ENCODE measurements around the gene S100A1. TPM values are rescaled to one million over a fixed set of nuclear protein-coding genes. Genes with fewer than 3 reads are reported as not detected.
A peak's percentile ranks its signal among the peaks of the same experiment; 100 is the strongest.

S100A1 gene
- total RNA-seq, 1 experiment from 2014 or later: 18.1 TPM

GRCh38 chr1:153614906-153615305 lies 13.3 kb upstream of the S100A1 start:
- TF ChIP-seq CTCF (IDR thresholded peaks at IDR 0.05; ENCODE audit: insufficient read depth in 1 of 2, low read depth in 1 of 2, low read length in 1 of 2, severe bottlenecking in 1 of 2, unreplicated experiment in 1 of 2): no peak
- ChIA-PET POLR2A (interaction anchor here (0.8 to 3.6 kb wide), 5 partner anchors 12 to 37 kb away, joined by 3 to 40 read pairs (median 25); partner anchors contain the start of genes CHTOP and S100A13), CTCF (interaction anchor here (0.7 to 3.6 kb wide), 6 partner anchors 12 to 104 kb away, joined by 3 to 41 read pairs (median 4); partner anchors contain the start of genes CHTOP and S100A13)
- H3K36me3 ChIP-seq (ENCODE audit: control insufficient read depth, insufficient read depth, low read length): peaks cover 3% of the 10 kb centered on the region; the same call in 1 of the 2 replicates
- H3K27ac Mint-ChIP-seq (ENCODE audit: unreplicated experiment): peak overlapping the region; percentile 56
- no peak for DNase-seq
- H3K9me3 ChIP-seq: no peaks in the 10 kb centered on the region
- H3K4me3 Mint-ChIP-seq (ENCODE audit: unreplicated experiment): peak overlapping the region; percentile 74
- BruUV-seq (replicated peaks): no TSS peak
- no peaks in the 10 kb centered on the region for H3K27me3 ChIP-seq (replicated peaks; ENCODE audit: control insufficient read depth, insufficient read depth, low read length)
- H3K4me1 ChIP-seq: peaks cover 43% of the 10 kb centered on the region
- H3K4me1 Mint-ChIP-seq (ENCODE audit: low read depth, unreplicated experiment): peaks cover 45% of the 10 kb centered on the region
- H3K36me3 Mint-ChIP-seq (ENCODE audit: insufficient read depth, unreplicated experiment): peaks cover 83% of the 10 kb centered on the region
- intact Hi-C loops (cut with micrococcal nuclease; ENCODE audit: unreplicated experiment): no loop called here
- no peaks in the 10 kb centered on the region for H3K9me3 Mint-ChIP-seq (ENCODE audit: unreplicated experiment)
- no peaks in the 10 kb centered on the region for H3K27me3 Mint-ChIP-seq (ENCODE audit: insufficient read depth, unreplicated experiment)
- H3K4me3 ChIP-seq (ENCODE audit: low read depth, low read length): peak overlapping the region; percentile 42

DNA sequence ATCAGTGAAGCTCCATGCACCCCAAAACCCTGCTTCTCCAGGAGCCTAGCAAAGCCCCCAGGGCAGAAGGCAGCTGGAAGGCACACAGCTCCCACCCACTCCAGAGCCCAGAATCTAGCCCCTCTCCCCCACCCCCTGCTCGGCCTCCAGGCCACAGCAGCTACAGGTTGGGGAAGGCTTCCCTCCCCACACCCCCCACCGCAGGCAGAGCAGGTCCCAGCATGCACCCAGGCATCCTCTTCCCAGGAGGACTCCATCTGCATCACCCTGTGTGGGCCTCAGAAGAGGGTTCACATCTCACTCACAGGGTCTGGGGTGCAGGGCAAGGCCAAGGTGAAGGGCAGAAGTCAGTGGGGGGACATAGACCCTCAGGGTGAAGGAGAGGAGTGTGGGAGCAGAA lies 12.8 kb upstream of the S100A1 start:
- Mint-ChIP-seq H3K9me3 (ENCODE audit: unreplicated experiment) (no peaks in the 10 kb centered on the region), H3K4me3 (ENCODE audit: unreplicated experiment) (peak overlapping the region; percentile 74), H3K27ac (ENCODE audit: unreplicated experiment) (peak overlapping the region; percentile 96), H3K27me3 (ENCODE audit: insufficient read depth, unreplicated experiment) (no peaks in the 10 kb centered on the region), H3K36me3 (ENCODE audit: insufficient read depth, unreplicated experiment) (peaks cover 83% of the 10 kb centered on the region), H3K4me1 (ENCODE audit: low read depth, unreplicated experiment) (peaks cover 44% of the 10 kb centered on the region)
- DNase-seq: no peak
- H3K4me3 ChIP-seq (ENCODE audit: low read depth, low read length): peak overlapping the region; percentile 42
- H3K9me3 ChIP-seq: no peaks in the 10 kb centered on the region
- H3K27me3 ChIP-seq (replicated peaks; ENCODE audit: control insufficient read depth, insufficient read depth, low read length): no peaks in the 10 kb centered on the region
- no peaks in the 10 kb centered on the region for H3K36me3 ChIP-seq (ENCODE audit: control insufficient read depth, insufficient read depth, low read length)
- CTCF ChIA-PET: interaction anchor here (1.1 to 3.8 kb wide), 8 partner anchors 12 to 105 kb away, joined by 5 to 56 read pairs (median 13); partner anchors contain the start of genes CHTOP, S100A1, S100A13 and S100A4
- intact Hi-C loops (cut with micrococcal nuclease; ENCODE audit: unreplicated experiment): no loop called here
- BruUV-seq (replicated peaks): no TSS peak
- H3K4me1 ChIP-seq: peaks cover 38% of the 10 kb centered on the region
- TF ChIP-seq CTCF (IDR thresholded peaks at IDR 0.05; ENCODE audit: insufficient read depth in 1 of 2, low read depth in 1 of 2, low read length in 1 of 2, severe bottlenecking in 1 of 2, unreplicated experiment in 1 of 2): no peak
- POLR2A ChIA-PET: interaction anchor here (0.6 to 3.8 kb wide), 16 partner anchors 12 to 126 kb away, joined by 3 to 43 read pairs (median 5); partner anchors contain the start of genes CHTOP and S100A13

DNA sequence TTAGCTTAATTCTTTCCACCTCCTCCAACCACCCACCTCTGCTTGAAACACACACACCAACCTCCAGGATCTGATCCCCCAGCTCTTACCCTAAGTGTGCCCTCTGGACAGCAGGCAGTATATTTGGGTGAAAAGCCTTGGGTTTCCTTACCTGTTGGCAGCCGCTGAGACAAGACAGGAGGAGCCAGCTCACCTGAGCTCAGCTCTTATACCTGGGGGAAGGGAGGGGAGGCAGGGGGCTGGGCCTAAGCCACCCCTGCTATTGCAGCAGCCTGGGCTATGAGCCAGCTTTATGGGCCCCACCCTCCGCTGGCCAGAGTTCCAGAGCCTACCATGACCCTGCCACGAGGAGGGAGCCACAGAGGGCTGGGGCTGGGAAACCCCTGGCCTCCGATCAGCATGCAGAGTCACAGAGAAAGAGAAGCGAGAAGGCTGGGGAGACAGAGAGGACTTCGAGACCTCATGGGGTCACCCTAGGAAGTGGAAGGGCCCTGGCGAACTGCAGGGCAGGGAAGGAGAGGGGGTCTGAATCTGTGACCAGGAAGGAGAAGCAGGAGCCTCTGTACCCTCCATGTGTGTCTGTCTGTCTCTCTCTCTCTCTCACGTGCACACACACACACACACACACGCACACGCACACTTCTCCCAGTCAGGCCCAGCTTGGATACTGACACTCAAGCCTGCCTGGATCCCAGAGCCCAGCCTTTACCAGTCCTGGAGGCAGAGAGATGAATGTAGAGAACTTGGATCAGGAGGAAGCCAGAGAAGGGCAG lies 11.9 kb upstream of the S100A1 start, which contains the start of gene S100A14:
Gene S100A14 (minus strand): TSS at position 182 of the 773 bp plus-strand sequence. CDS start 467 bp downstream, outside the sequence.
- no peaks in the 10 kb centered on the region for H3K9me3 Mint-ChIP-seq (ENCODE audit: unreplicated experiment)
- H3K4me3 ChIP-seq (ENCODE audit: low read depth, low read length): peak within 1 kb of the TSS; percentile 42
- no peak for TF ChIP-seq CTCF (IDR thresholded peaks at IDR 0.05; ENCODE audit: insufficient read depth in 1 of 2, low read depth in 1 of 2, low read length in 1 of 2, severe bottlenecking in 1 of 2, unreplicated experiment in 1 of 2)
- CTCF ChIA-PET: interaction anchor here (0.6 to 3.8 kb wide), 12 partner anchors 9 to 106 kb away, joined by 3 to 56 read pairs (median 5); partner anchors contain the start of genes CHTOP, S100A1, S100A13 and S100A4
- no TSS peak for BruUV-seq (replicated peaks)
- no peaks in the 10 kb centered on the region for H3K9me3 ChIP-seq
- H3K27me3 Mint-ChIP-seq (ENCODE audit: insufficient read depth, unreplicated experiment): no peaks in the 10 kb centered on the region
- no peaks in the 10 kb centered on the region for H3K36me3 ChIP-seq (ENCODE audit: control insufficient read depth, insufficient read depth, low read length)
- H3K4me3 Mint-ChIP-seq (ENCODE audit: unreplicated experiment): peak within 1 kb of the TSS; percentile 74
- no peaks in the 10 kb centered on the region for H3K27me3 ChIP-seq (replicated peaks; ENCODE audit: control insufficient read depth, insufficient read depth, low read length)
- peaks cover 34% of the 10 kb centered on the region for H3K4me1 ChIP-seq
- H3K4me1 Mint-ChIP-seq (ENCODE audit: low read depth, unreplicated experiment): peaks cover 40% of the 10 kb centered on the region
- DNase-seq: peak; percentile 93 to 94
- intact Hi-C loops (cut with micrococcal nuclease; ENCODE audit: unreplicated experiment): no loop called here
- peaks cover 85% of the 10 kb centered on the region for H3K36me3 Mint-ChIP-seq (ENCODE audit: insufficient read depth, unreplicated experiment)
- POLR2A ChIA-PET: interaction anchor here (0.6 to 3.8 kb wide), 19 partner anchors 8 to 711 kb away, joined by 3 to 43 read pairs (median 5); partner anchors contain the start of genes CHTOP and S100A13
- peak within 1 kb of the TSS; percentile 96 for H3K27ac Mint-ChIP-seq (ENCODE audit: unreplicated experiment)
